ENCODE results near the gene TMPRSS11D. TPM values are rescaled to one million over a fixed set of nuclear protein-coding genes. Genes with fewer than 3 reads are reported as not detected.

The TMPRSS11D gene, protein sequence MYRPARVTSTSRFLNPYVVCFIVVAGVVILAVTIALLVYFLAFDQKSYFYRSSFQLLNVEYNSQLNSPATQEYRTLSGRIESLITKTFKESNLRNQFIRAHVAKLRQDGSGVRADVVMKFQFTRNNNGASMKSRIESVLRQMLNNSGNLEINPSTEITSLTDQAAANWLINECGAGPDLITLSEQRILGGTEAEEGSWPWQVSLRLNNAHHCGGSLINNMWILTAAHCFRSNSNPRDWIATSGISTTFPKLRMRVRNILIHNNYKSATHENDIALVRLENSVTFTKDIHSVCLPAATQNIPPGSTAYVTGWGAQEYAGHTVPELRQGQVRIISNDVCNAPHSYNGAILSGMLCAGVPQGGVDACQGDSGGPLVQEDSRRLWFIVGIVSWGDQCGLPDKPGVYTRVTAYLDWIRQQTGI
- polyA plus RNA-seq (2012; ENCODE audit: low read depth, missing spikeins) = not detected

DNA sequence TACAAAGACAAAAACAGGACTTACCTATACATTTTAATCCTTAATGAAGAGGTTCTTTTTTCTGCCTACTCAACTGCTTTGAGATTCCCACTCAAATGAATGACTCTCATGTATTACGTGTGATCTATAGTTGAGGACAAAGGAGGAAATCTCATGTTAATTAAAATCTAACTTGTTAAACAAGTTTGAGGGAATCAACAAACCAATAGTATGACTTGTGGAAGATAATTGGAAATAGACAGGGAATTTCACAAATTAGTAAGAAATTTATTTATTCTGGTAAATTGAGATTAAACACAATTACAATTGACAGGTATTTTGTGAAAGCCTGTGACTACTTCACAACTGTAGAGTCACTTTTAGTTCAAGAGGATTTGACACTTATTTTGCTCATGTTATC lies at the start of gene TMPRSS11D:
TSS of gene TMPRSS11D (minus strand) at position 101 of the 400 bp plus-strand sequence. CDS start at position 32, 69 bp downstream.
- FAIRE-seq (no peak), DNase-seq (ENCODE audit: insufficient read length, low spot score) (no peak)
- no peak for TF ChIP-seq POU2F2 (IDR thresholded peaks at IDR 0.05; ENCODE audit: low read depth, low read length)
- no peak for TF ChIP-seq TAF1 (IDR thresholded peaks at IDR 0.05; ENCODE audit: low read depth, low read length)
- TF ChIP-seq POLR2AphosphoS5 (IDR thresholded peaks at IDR 0.05; ENCODE audit: low read depth, low read length) = no peak
- no peak for TF ChIP-seq PAX5 (IDR thresholded peaks at IDR 0.05; ENCODE audit: insufficient read depth, low read length, severe bottlenecking)
- no peak for TF ChIP-seq SPI1 (IDR thresholded peaks at IDR 0.05; ENCODE audit: low read depth, low read length)
- no peak for TF ChIP-seq POLR2A (IDR thresholded peaks at IDR 0.05; ENCODE audit: low read depth, low read length)

DNA sequence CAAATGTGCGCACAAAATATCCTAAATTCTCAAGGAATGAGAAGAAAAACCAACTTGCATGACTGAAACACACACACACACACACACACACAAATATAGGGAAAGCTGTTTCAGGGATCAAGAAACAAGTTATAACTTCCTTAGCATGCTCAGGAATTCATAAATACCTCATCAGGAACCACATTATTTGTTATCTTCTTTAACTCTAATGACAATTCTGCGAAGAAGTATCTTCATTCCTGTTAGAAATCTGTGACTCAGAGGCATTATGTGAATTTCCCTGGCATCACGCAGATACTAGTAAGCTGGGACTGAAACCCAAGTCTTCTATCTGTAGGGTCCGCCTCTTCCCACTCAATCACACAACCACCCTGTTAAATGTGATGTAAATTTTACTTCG lies 49.2 kb upstream of the TMPRSS11D start:
- TF ChIP-seq POLR2A (IDR thresholded peaks at IDR 0.05; ENCODE audit: low read depth, low read length) (no peak), POLR2AphosphoS5 (IDR thresholded peaks at IDR 0.05; ENCODE audit: low read depth, low read length) (no peak)
- DNase-seq (ENCODE audit: insufficient read length, low spot score) (no peak), FAIRE-seq (no peak)

DNA sequence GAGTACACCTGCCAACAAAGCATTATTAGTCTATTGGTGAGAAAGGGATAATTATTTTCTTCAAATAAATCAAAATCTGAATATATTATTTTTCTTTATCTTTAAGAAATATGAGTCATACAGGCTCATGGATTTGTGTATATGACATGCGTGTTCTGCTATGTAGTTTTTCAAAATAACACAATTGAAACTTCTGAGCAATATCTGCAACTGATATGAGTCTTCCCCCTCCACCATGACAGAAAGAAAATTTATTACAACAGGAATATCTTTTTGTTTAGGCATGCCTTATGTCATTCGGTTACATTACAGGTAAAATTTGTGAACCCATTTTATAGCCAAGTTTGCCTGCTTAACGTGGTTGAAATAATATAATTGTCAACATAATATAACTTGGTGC lies 47.5 kb upstream of the TMPRSS11D start:
- FAIRE-seq = no peak
- TF ChIP-seq TAF1 (IDR thresholded peaks at IDR 0.05; ENCODE audit: low read depth, low read length) = no peak
- TF ChIP-seq POLR2A (IDR thresholded peaks at IDR 0.05; ENCODE audit: low read depth, low read length) = no peak
- DNase-seq (ENCODE audit: insufficient read length, low spot score) = no peak

DNA sequence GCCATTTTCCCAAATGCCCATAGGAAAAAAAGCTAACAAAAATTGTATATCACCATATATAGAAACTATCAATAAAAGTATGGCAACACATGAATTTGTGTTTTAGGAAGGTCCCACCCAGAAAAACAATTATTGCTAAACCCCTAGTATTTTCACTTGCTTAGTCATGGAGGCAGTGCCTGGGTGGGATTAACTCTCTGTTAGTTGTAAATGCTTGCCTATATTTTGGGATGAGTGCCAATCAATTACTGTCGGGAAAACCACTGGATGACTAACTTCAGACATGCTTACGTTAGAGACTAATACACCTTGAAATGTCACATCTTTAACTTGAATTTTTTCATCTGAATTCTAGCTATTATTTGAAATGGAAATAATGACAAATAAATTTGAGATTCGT lies 45.6 kb upstream of the TMPRSS11D start:
- TF ChIP-seq SPI1 (IDR thresholded peaks at IDR 0.05; ENCODE audit: low read depth, low read length) (no peak), POLR2AphosphoS5 (IDR thresholded peaks at IDR 0.05; ENCODE audit: low read depth, low read length) (no peak), POLR2A (IDR thresholded peaks at IDR 0.05; ENCODE audit: low read depth, low read length) (no peak), POU2F2 (IDR thresholded peaks at IDR 0.05; ENCODE audit: low read depth, low read length) (no peak), PAX5 (IDR thresholded peaks at IDR 0.05; ENCODE audit: insufficient read depth, low read length, severe bottlenecking) (no peak), TAF1 (IDR thresholded peaks at IDR 0.05; ENCODE audit: low read depth, low read length) (no peak)
- no peak for DNase-seq (ENCODE audit: insufficient read length, low spot score)
- FAIRE-seq = no peak

DNA sequence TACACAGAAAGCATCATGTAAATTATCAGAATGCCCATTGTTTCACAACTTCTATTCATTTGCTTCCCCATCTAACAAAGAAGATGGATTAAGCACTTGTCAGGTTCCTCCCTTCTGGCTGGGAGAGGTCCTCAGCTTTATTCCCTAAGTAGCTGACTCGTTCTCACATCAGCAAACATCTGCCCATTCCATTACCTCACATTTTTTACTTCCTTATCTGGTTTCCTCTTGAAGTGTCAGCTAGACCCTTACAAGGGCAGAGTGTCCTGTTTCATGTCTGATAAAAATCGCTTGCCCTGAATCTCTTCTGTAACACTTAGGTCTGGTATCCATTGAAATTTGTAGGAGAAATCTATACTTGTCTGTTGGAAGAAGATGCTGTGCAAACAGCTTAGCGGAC lies 44.7 kb upstream of the TMPRSS11D start:
- DNase-seq (ENCODE audit: insufficient read length, low spot score) = no peak
- no peak for FAIRE-seq
- TF ChIP-seq POU2F2 (IDR thresholded peaks at IDR 0.05; ENCODE audit: low read depth, low read length) = no peak
- no peak for TF ChIP-seq TAF1 (IDR thresholded peaks at IDR 0.05; ENCODE audit: low read depth, low read length)
- no peak for TF ChIP-seq SPI1 (IDR thresholded peaks at IDR 0.05; ENCODE audit: low read depth, low read length)

DNA sequence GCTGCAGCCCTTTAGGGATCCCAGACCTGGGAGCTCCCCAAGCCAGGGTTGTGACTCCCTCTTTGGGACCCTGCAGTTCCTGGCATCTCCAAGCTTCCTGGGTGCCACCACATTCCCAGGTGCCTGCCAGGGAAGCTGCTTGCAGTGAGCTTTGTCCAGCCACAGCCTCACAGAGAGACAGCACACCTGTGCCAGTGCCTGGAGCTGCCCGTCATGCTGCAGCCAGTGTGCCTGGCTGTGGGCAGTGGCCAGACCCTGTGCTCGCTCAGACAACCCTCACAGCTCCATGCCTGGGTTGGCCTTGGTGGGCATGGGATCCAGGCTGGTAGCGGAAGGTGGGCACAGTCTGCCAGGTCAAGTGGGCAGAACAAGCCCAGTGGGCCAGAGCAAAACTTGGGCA lies 43.4 kb upstream of the TMPRSS11D start:
- no peak for DNase-seq (ENCODE audit: insufficient read length, low spot score)
- no peak for FAIRE-seq
- TF ChIP-seq SPI1 (IDR thresholded peaks at IDR 0.05; ENCODE audit: low read depth, low read length) = no peak
- TF ChIP-seq TAF1 (IDR thresholded peaks at IDR 0.05; ENCODE audit: low read depth, low read length) = no peak
- no peak for TF ChIP-seq PAX5 (IDR thresholded peaks at IDR 0.05; ENCODE audit: insufficient read depth, low read length, severe bottlenecking)
- no peak for TF ChIP-seq POLR2A (IDR thresholded peaks at IDR 0.05; ENCODE audit: low read depth, low read length)
- no peak for TF ChIP-seq POU2F2 (IDR thresholded peaks at IDR 0.05; ENCODE audit: low read depth, low read length)
- TF ChIP-seq POLR2AphosphoS5 (IDR thresholded peaks at IDR 0.05; ENCODE audit: low read depth, low read length) = no peak

DNA sequence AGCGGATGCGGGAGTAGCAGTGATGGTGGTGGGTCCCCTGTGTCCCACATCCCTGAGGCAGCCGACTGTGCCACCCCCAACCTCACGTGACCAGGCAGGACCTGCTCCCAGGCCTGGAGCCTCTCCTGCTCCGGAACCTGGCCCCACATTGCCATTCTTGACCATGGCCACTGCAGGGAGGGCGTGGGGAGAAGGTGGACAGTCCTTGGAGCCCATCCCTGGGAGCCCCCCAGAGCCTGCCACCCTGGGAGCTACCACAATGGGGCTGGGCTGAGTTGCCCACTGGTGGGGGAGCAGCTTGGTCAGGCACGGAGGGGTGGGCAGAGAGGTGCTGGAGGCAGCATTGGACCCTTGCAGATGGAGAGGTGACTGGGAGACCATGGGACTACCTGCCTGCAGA lies 42.7 kb upstream of the TMPRSS11D start:
- TF ChIP-seq POLR2AphosphoS5 (IDR thresholded peaks at IDR 0.05; ENCODE audit: low read depth, low read length) = no peak
- no peak for TF ChIP-seq TAF1 (IDR thresholded peaks at IDR 0.05; ENCODE audit: low read depth, low read length)
- no peak for TF ChIP-seq PAX5 (IDR thresholded peaks at IDR 0.05; ENCODE audit: insufficient read depth, low read length, severe bottlenecking)
- no peak for FAIRE-seq

DNA sequence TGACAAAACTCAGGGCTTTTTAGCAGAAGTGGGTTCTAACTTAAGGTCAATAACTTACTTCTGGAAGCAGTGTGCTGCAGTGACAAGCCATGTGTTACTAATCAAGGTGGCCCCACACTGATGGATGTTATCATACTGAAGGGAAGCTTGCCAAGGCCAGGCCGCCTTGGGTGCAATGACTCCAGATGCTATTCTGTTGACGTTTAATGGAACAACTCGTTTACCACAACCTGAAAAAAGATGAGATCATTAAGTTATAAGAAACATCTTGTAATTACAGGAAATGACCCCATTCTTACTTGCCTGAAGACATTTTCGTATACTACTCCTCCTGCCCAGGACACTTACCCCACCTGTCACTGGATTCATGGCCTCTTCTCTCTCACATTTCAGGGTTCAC lies 38.9 kb upstream of the TMPRSS11D start:
- no peak for TF ChIP-seq PAX5 (IDR thresholded peaks at IDR 0.05; ENCODE audit: insufficient read depth, low read length, severe bottlenecking)
- no peak for TF ChIP-seq SPI1 (IDR thresholded peaks at IDR 0.05; ENCODE audit: low read depth, low read length)
- no peak for TF ChIP-seq POLR2AphosphoS5 (IDR thresholded peaks at IDR 0.05; ENCODE audit: low read depth, low read length)
- no peak for TF ChIP-seq POLR2A (IDR thresholded peaks at IDR 0.05; ENCODE audit: low read depth, low read length)
- no peak for TF ChIP-seq TAF1 (IDR thresholded peaks at IDR 0.05; ENCODE audit: low read depth, low read length)
- no peak for TF ChIP-seq POU2F2 (IDR thresholded peaks at IDR 0.05; ENCODE audit: low read depth, low read length)
- DNase-seq (ENCODE audit: insufficient read length, low spot score) (no peak), FAIRE-seq (no peak)

More for the DNA sequence above, 42.7 kb upstream of the TMPRSS11D start:
- no peak for DNase-seq (ENCODE audit: insufficient read length, low spot score)

DNA sequence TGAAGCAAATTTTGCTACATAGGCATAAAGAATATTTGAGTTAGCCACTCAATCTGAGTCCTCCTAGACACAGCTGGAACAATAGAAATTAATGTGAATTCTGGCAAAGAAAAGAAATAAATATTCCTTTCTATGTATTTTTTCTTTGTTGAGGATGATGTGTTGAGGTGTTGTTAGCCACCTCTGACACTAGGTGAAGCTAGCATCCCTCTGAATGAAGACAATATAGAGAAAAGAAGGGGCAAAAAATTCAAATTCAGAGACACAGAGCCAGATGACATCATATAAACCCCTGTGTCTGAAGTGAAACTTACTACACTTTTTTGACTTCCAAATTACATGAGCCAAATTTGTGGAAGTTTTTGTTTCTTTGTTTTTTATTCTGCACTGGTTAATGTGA lies 34.6 kb upstream of the TMPRSS11D start:
- FAIRE-seq (no peak), DNase-seq (ENCODE audit: insufficient read length, low spot score) (no peak)
- TF ChIP-seq SPI1 (IDR thresholded peaks at IDR 0.05; ENCODE audit: low read depth, low read length) (no peak), POLR2A (IDR thresholded peaks at IDR 0.05; ENCODE audit: low read depth, low read length) (no peak), POU2F2 (IDR thresholded peaks at IDR 0.05; ENCODE audit: low read depth, low read length) (no peak), PAX5 (IDR thresholded peaks at IDR 0.05; ENCODE audit: insufficient read depth, low read length, severe bottlenecking) (no peak), POLR2AphosphoS5 (IDR thresholded peaks at IDR 0.05; ENCODE audit: low read depth, low read length) (no peak), TAF1 (IDR thresholded peaks at IDR 0.05; ENCODE audit: low read depth, low read length) (no peak)

DNA sequence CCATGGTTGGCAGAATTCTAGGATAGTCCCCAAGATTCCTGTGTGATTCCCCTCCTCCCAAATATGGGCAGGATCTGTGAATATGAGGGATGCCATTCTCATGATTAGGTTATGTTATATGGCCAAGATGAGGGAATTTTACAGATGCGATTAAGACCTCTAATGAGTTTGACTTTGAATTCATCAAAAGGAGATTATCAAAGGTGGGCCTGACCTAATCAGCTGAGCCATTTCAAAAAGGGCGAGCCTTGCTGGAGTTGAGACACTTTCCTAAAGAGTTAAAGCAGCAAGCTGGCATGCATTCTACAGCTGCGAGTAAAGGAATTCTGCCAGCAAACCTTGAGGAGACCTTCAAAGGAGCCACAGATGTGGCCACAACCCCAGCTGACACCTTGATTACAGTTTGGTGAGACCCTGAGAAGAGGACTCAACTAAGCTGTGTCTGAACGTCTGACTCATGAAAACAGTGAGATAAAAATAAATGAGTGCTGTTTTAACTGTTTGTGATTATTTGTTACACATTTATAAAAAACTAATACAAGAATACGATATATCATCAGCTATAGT lies 31.7 kb upstream of the TMPRSS11D start:
- no peak for FAIRE-seq
- no peak for TF ChIP-seq TAF1 (IDR thresholded peaks at IDR 0.05; ENCODE audit: low read depth, low read length)
- TF ChIP-seq POLR2A (IDR thresholded peaks at IDR 0.05; ENCODE audit: low read depth, low read length) = no peak
- no peak for TF ChIP-seq PAX5 (IDR thresholded peaks at IDR 0.05; ENCODE audit: insufficient read depth, low read length, severe bottlenecking)
- no peak for TF ChIP-seq POU2F2 (IDR thresholded peaks at IDR 0.05; ENCODE audit: low read depth, low read length)
- TF ChIP-seq POLR2AphosphoS5 (IDR thresholded peaks at IDR 0.05; ENCODE audit: low read depth, low read length) = no peak
- TF ChIP-seq SPI1 (IDR thresholded peaks at IDR 0.05; ENCODE audit: low read depth, low read length) = no peak

More for the DNA sequence above, 31.7 kb upstream of the TMPRSS11D start:
- DNase-seq (ENCODE audit: insufficient read length, low spot score) = no peak

Data from GM12891 (cell line).